Colonic mucosa (tissue), 4 donors: Measurements from ENCODE around the gene SLC17A2. TPM values are rescaled to one million over a fixed set of nuclear protein-coding genes. Genes with fewer than 3 reads are reported as not detected.

Source experiments
- DNase-seq: peaks from one replicate; pipeline ENCODE4 v3.0.0-alpha.2; 2020
- H3K27ac ChIP-seq: fragments of 200-600 bp; one replicate; pipeline ENCODE4 v1.8.0; 2021
- H3K27me3 ChIP-seq: fragments of 200-600 bp; one replicate; pipeline ENCODE4 v1.8.0; 2021
- H3K36me3 ChIP-seq: fragments of 200-600 bp; one replicate; pipeline ENCODE4 v1.8.0; 2021
- H3K4me1 ChIP-seq: fragments of 200-600 bp; one replicate; pipeline ENCODE4 v1.8.0; 2021; ENCODE audit warnings: mild to moderate bottlenecking
- H3K4me3 ChIP-seq: fragments of 200-600 bp; one replicate; pipeline ENCODE4 v1.8.0; 2021
- H3K9ac ChIP-seq, 2 donors: one replicate each; pipeline ENCODE4 v1.7.0; 2013; ENCODE audit warnings: control low read depth in 2 of 2, low read depth in 2 of 2, low read length in 2 of 2
- H3K9me3 ChIP-seq: fragments of 200-600 bp; one replicate; pipeline ENCODE4 v1.8.0; 2021
- intact Hi-C: fragments of 100-400 bp; cut with DNase I; formaldehyde crosslinking; loops from one replicate; pipeline ENCODE4 v1.14.1; 2022
- total RNA-seq, 2 donors: library from RNA; stranded (reverse); fragmentation: NEBNext Ultra II Directional in 1 of 2; extraction: Animal tissue kit (Norgen Biotek cat#: 25700) in 1 of 2; gene quantifications; one replicate each; pipeline ENCODE4 v1.2.1, GENCODE V29; 2021
- TF ChIP-seq, protein P1 (sequence below): fragments of 200-600 bp; IDR thresholded peaks from one replicate; pipeline ENCODE4 v1.8.0; 2022; ENCODE audit warnings: antibody characterized with exemption, mild to moderate bottlenecking
- donor health status: healthy.
- donor health status: DM: no; HTN: no; CAD: no.
- donor health status: DM: no; HTN: no; CAD: no.

The SLC17A2 gene
- total RNA-seq, 2 donors from 2014 or later: not detected

DNA sequence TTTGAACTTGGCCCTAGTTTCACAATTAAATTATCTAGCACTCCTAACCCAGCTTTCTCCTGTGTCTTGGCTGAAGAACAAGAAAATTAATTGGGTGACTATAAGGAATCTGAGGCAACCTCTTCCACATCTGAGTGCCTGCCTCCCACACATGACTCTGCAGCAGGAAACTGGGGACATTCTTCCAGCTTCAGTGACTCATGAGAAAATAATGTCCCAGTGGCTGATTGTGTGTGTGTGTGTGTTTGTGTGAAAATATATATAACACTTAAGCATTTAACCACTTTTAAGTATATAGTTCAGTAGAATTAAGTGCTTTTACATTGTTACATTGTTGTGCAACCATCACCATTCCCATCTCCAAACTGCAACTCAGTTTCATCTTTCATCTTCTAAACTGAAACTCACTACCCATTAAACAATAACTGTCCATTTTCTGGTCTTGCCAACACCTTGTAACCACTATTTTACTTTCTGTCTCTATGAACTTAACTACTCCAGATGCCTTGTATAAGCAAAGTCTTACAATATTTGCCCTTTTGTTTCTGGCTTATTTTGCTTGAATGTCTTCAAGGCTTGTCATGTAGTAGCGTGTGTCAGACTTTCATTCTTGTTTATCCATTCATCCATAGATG lies 40.8 kb upstream of the SLC17A2 start:
- H3K4me1 ChIP-seq: peaks cover 6% of the 10 kb centered on the region
- no peak overlapping the region for H3K27ac ChIP-seq
- intact Hi-C loops: no loop called here
- H3K36me3 ChIP-seq: peaks cover 22% of the 10 kb centered on the region
- no peak overlapping the region for H3K9ac ChIP-seq
- no peak for DNase-seq
- TF ChIP-seq, protein P1, sequence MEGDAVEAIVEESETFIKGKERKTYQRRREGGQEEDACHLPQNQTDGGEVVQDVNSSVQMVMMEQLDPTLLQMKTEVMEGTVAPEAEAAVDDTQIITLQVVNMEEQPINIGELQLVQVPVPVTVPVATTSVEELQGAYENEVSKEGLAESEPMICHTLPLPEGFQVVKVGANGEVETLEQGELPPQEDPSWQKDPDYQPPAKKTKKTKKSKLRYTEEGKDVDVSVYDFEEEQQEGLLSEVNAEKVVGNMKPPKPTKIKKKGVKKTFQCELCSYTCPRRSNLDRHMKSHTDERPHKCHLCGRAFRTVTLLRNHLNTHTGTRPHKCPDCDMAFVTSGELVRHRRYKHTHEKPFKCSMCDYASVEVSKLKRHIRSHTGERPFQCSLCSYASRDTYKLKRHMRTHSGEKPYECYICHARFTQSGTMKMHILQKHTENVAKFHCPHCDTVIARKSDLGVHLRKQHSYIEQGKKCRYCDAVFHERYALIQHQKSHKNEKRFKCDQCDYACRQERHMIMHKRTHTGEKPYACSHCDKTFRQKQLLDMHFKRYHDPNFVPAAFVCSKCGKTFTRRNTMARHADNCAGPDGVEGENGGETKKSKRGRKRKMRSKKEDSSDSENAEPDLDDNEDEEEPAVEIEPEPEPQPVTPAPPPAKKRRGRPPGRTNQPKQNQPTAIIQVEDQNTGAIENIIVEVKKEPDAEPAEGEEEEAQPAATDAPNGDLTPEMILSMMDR: no peak
- no peaks in the 10 kb centered on the region for H3K27me3 ChIP-seq
- no peak overlapping the region for H3K4me3 ChIP-seq
- no peaks in the 10 kb centered on the region for H3K9me3 ChIP-seq

DNA sequence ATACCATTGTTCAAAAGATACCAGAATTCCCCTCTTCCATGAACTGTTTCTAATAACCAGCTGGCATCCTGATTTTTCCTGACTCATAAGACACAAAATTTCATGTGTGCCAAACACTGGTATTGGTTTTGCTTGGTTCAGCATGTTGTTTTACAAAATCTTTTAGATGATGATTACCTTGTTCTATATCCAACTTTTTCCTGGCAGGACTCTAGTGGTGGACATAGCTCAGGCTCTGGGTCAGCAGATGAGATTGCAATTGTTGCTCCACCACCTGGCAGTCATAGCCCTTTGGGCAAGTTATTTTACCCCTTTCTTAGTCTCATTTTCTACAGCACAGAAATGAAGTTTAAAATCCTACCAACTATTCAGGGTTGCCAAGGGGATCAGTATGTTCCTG lies 38.3 kb upstream of the SLC17A2 start:
- no peak overlapping the region for H3K27ac ChIP-seq

DNA sequence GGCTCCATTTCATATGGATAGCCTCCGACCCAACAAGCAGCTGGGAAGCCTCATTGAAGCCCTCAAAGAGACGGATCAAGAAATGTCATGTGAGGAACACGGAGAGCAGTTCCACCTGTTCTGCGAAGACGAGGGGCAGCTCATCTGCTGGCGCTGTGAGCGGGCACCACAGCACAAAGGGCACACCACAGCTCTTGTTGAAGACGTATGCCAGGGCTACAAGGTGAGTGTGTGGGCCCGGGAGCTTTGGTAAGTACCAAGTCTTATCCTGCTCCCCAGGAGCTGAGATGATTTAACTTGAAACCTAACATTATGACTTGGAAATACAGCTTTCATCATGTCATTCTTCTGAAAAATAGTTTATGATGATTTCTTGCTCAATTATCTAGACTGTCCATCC lies 36.2 kb upstream of the SLC17A2 start:
- DNase-seq: no peak
- TF ChIP-seq, protein P1: no peak
- intact Hi-C loops: no loop called here
- H3K27me3 ChIP-seq: no peaks in the 10 kb centered on the region
- no peak overlapping the region for H3K27ac ChIP-seq
- no peaks in the 10 kb centered on the region for H3K36me3 ChIP-seq
- no peak overlapping the region for H3K9ac ChIP-seq
- no peak overlapping the region for H3K4me3 ChIP-seq
- peaks cover 6% of the 10 kb centered on the region for H3K4me1 ChIP-seq
- H3K9me3 ChIP-seq: no peaks in the 10 kb centered on the region

More for the DNA sequence above, 38.3 kb upstream of the SLC17A2 start:
- TF ChIP-seq, protein P1: no peak
- no peak for DNase-seq
- H3K27me3 ChIP-seq: no peaks in the 10 kb centered on the region
- no peak overlapping the region for H3K9ac ChIP-seq
- H3K4me3 ChIP-seq: no peak overlapping the region
- intact Hi-C loops: no loop called here
- H3K9me3 ChIP-seq: no peaks in the 10 kb centered on the region
- peaks cover 14% of the 10 kb centered on the region for H3K36me3 ChIP-seq
- H3K4me1 ChIP-seq: peaks cover 6% of the 10 kb centered on the region

DNA sequence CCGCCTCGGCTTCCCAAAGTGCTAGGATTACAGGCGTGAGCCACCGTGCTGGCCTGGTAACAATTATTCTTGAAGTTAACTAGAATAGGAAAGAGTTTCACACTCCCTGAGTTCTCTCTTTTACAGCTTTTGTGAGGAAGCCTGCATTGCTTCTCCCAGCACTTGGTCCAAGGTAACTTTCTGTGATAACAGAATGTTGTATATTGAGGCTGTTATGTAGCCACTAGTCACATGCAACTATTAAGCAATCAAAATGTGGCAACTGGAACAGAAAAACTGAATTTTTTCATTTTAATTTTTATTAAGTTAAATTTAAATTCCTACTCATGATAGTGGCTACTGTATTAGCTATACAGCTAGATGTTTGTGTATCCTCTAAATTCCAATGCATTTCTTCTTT lies 34.6 kb upstream of the SLC17A2 start:
- TF ChIP-seq, protein P1: no peak
- Histone ChIP-seq H3K9ac (no peak overlapping the region), H3K27me3 (no peaks in the 10 kb centered on the region), H3K9me3 (no peaks in the 10 kb centered on the region), H3K27ac (no peak overlapping the region), H3K4me1 (peaks cover 6% of the 10 kb centered on the region), H3K4me3 (no peak overlapping the region), H3K36me3 (no peaks in the 10 kb centered on the region)
- no peak for DNase-seq
- intact Hi-C loops: no loop called here

DNA sequence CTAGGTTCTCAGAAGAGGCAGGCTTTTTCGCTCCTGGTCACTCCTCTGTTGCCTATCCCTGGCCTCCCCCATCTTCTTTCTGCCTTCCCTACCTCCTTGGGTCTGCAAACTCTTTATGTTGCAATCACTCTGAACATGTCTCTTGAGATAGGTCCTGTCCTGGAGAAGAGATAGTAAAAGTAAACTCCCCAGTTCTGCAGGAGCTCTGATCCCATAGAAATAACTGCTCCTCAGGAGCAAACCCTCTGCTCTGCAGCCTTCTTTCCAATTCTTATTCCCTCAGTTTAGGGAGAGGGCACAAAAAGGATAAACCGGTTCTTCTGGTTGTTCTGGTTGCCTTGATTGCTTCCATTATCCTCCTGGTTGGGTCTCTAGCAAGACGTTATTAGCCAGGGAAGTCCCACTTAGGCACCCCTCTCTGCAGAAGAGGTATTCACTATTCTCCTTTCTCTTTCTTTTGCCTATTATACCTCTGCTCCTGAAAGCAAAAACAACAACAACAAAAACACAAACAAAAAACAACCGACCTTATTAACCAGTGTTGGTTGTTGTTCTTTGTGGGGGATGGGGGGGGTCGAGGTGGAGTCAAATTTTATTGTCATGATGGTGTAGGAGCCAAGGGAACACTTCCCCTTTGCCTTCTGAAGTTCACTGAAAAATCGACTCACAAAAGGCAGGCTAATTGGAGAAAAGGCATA lies 33.1 kb upstream of the SLC17A2 start:
- TF ChIP-seq, protein P1: no peak
- peak overlapping the region; percentile 60 to 62 for H3K9ac ChIP-seq
- peak overlapping the region; percentile 87 for H3K27ac ChIP-seq
- H3K4me1 ChIP-seq: peaks cover 6% of the 10 kb centered on the region
- no peaks in the 10 kb centered on the region for H3K27me3 ChIP-seq
- no peaks in the 10 kb centered on the region for H3K36me3 ChIP-seq
- DNase-seq: peak; percentile 42
- intact Hi-C loops: no loop called here
- H3K4me3 ChIP-seq: peak overlapping the region; percentile 44
- no peaks in the 10 kb centered on the region for H3K9me3 ChIP-seq
